GM19395 (cell line): ENCODE results near the gene CDC42BPB.

ENCODE experiments used
- ATAC-seq: cut with Tn5 transposase; IDR thresholded peaks from one replicate; pipeline ENCODE4 v1.9.1; 2021; ENCODE audit warnings: mild to moderate bottlenecking, moderate library complexity; ENCODE audit not compliant: unreplicated experiment

Gene CDC42BPB

GRCh38 chr14:103019826-103020225, 37.5 kb downstream of the CDC42BPB start:
- ATAC-seq, result no peak

- ATAC-seq, result no peak
Observed at GRCh38 chr14:103019236-103019635, 38.1 kb downstream of the CDC42BPB start.

- ATAC-seq, result no peak
Observed at GRCh38 chr14:103016594-103016993, 40.8 kb downstream of the CDC42BPB start.

- no peak for ATAC-seq
Observed at GRCh38 chr14:103016071-103016470, 41.3 kb downstream of the CDC42BPB start.

GRCh38 chr14:103015426-103015825, 41.9 kb downstream of the CDC42BPB start:
- ATAC-seq, result no peak

GRCh38 chr14:103014466-103015228, 42.7 kb downstream of the CDC42BPB start:
- no peak for ATAC-seq

GRCh38 chr14:103013028-103013427, 44.3 kb downstream of the CDC42BPB start:
- ATAC-seq, result no peak

GRCh38 chr14:103009559-103009958, 47.8 kb downstream of the CDC42BPB start:
- ATAC-seq, result no peak

- no peak for ATAC-seq
Observed at GRCh38 chr14:103008768-103009357, 48.5 kb downstream of the CDC42BPB start.

- ATAC-seq, result no peak
Observed at GRCh38 chr14:103008126-103008525, 49.2 kb downstream of the CDC42BPB start.

- ATAC-seq, result no peak
Observed at GRCh38 chr14:103007555-103007954, 49.8 kb downstream of the CDC42BPB start.

- ATAC-seq, result no peak
Observed at GRCh38 chr14:103006991-103007520, 50.3 kb downstream of the CDC42BPB start.

GRCh38 chr14:103006106-103006505, 51.2 kb downstream of the CDC42BPB start:
- no peak for ATAC-seq

- ATAC-seq, result no peak
Observed at GRCh38 chr14:103003850-103004249, 53.5 kb downstream of the CDC42BPB start.

- no peak for ATAC-seq
Observed at GRCh38 chr14:103003351-103003615, 54.1 kb downstream of the CDC42BPB start.

GRCh38 chr14:103002578-103003350, 54.6 kb downstream of the CDC42BPB start:
- no peak for ATAC-seq

- no peak for ATAC-seq
Observed at GRCh38 chr14:103001651-103002396, 55.5 kb downstream of the CDC42BPB start.

- ATAC-seq, result no peak
Observed at GRCh38 chr14:103001226-103001625, 56.1 kb downstream of the CDC42BPB start.

- ATAC-seq, result no peak
Observed at GRCh38 chr14:103000291-103000921, 56.9 kb downstream of the CDC42BPB start.

- no peak for ATAC-seq
Observed at GRCh38 chr14:102999227-102999895, 58.0 kb downstream of the CDC42BPB start.
